Mucosa of rectum (tissue), 2 donors: ENCODE measurements around the gene ANKRD13C.

Experiments used
- H3K27ac ChIP-seq, 2 donors: one replicate each; pipeline ENCODE4 v1.7.0; 2013; ENCODE audit warnings: inconsistent platforms in 2 of 2, low read depth in 2 of 2, low read length in 2 of 2
- H3K27me3 ChIP-seq, 2 donors: one replicate each; pipeline ENCODE4 v1.7.0; 2013; ENCODE audit warnings: low read length in 2 of 2; ENCODE audit not compliant: control insufficient read depth in 2 of 2, insufficient read depth in 2 of 2
- H3K36me3 ChIP-seq, 2 donors: one replicate each; pipeline ENCODE4 v1.7.0; 2013; ENCODE audit warnings: low read length in 2 of 2; ENCODE audit not compliant: control insufficient read depth in 2 of 2, insufficient read depth in 2 of 2
- H3K4me1 ChIP-seq, 2 donors: one replicate each; pipeline ENCODE4 v1.7.0; 2013; ENCODE audit warnings: low read length in 2 of 2, mild to moderate bottlenecking in 1 of 2; ENCODE audit not compliant: control insufficient read depth in 2 of 2, insufficient read depth in 2 of 2
- H3K4me3 ChIP-seq, 2 donors: one replicate each; pipeline ENCODE4 v1.7.0; 2013; ENCODE audit warnings: low read length in 2 of 2
- H3K9ac ChIP-seq, 2 donors: one replicate each; pipeline ENCODE4 v1.7.0; 2013; ENCODE audit warnings: low read length in 2 of 2, low read depth in 1 of 2, mild to moderate bottlenecking in 1 of 2
- H3K9me3 ChIP-seq, 2 donors: one replicate each; pipeline ENCODE4 v1.7.0; 2013; ENCODE audit warnings: low read length in 2 of 2; ENCODE audit not compliant: control insufficient read depth in 2 of 2
- donor health status: healthy.
- donor health status: Normal muscosa, but diverticular disease.

The ANKRD13C gene

GRCh38 chr1:70277875-70278274 lies 76.6 kb downstream of the ANKRD13C start:
- no peaks in the 10 kb centered on the region for H3K27me3 ChIP-seq
- no peaks in the 10 kb centered on the region for H3K9me3 ChIP-seq
- peaks cover 4 to 14% of the 10 kb centered on the region in 2 donors for H3K36me3 ChIP-seq
- no peaks in the 10 kb centered on the region for H3K4me1 ChIP-seq
- H3K4me3 ChIP-seq = no peak overlapping the region
- H3K27ac ChIP-seq = no peak overlapping the region
- no peak overlapping the region for H3K9ac ChIP-seq

- peaks cover 16 to 23% of the 10 kb centered on the region in 2 donors for H3K36me3 ChIP-seq
- no peaks in the 10 kb centered on the region for H3K4me1 ChIP-seq
- no peaks in the 10 kb centered on the region for H3K9me3 ChIP-seq
- H3K27ac ChIP-seq = no peak overlapping the region
- H3K4me3 ChIP-seq = no peak overlapping the region
- H3K27me3 ChIP-seq = no peaks in the 10 kb centered on the region
- no peak overlapping the region for H3K9ac ChIP-seq
Measured at GRCh38 chr1:70265946-70266345, 88.6 kb downstream of the ANKRD13C start.

- peaks cover 13 to 26% of the 10 kb centered on the region in 2 donors for H3K36me3 ChIP-seq
- no peak overlapping the region for H3K4me3 ChIP-seq
- no peak overlapping the region for H3K27ac ChIP-seq
- no peaks in the 10 kb centered on the region for H3K9me3 ChIP-seq
- H3K9ac ChIP-seq = no peak overlapping the region
- H3K4me1 ChIP-seq = no peaks in the 10 kb centered on the region
- no peaks in the 10 kb centered on the region for H3K27me3 ChIP-seq
Measured at GRCh38 chr1:70264839-70265238, 89.7 kb downstream of the ANKRD13C start.

GRCh38 chr1:70256664-70257063 lies 97.9 kb downstream of the ANKRD13C start:
- H3K4me1 ChIP-seq = no peaks in the 10 kb centered on the region
- H3K9ac ChIP-seq = no peak overlapping the region
- H3K27me3 ChIP-seq = no peaks in the 10 kb centered on the region
- peaks cover 0 to 13% of the 10 kb centered on the region in 2 donors for H3K36me3 ChIP-seq
- no peak overlapping the region for H3K27ac ChIP-seq
- H3K4me3 ChIP-seq = no peak overlapping the region
- no peaks in the 10 kb centered on the region for H3K9me3 ChIP-seq

GRCh38 chr1:70248729-70249128 lies 105.8 kb downstream of the ANKRD13C start:
- Histone ChIP-seq H3K9ac (no peak overlapping the region), H3K27ac (no peak overlapping the region), H3K36me3 (peaks cover 64 to 84% of the 10 kb centered on the region in 2 donors), H3K4me1 (no peaks in the 10 kb centered on the region), H3K9me3 (no peaks in the 10 kb centered on the region), H3K4me3 (no peak overlapping the region), H3K27me3 (no peaks in the 10 kb centered on the region)

- no peak overlapping the region for H3K9ac ChIP-seq
- H3K27ac ChIP-seq = no peak overlapping the region
- no peaks in the 10 kb centered on the region for H3K9me3 ChIP-seq
- H3K36me3 ChIP-seq = peaks cover 74 to 87% of the 10 kb centered on the region in 2 donors
- H3K4me1 ChIP-seq = no peaks in the 10 kb centered on the region
- no peaks in the 10 kb centered on the region for H3K27me3 ChIP-seq
- H3K4me3 ChIP-seq = no peak overlapping the region
Measured at GRCh38 chr1:70247768-70248167, 106.8 kb downstream of the ANKRD13C start.

GRCh38 chr1:70247122-70247521 lies 107.4 kb downstream of the ANKRD13C start:
- Histone ChIP-seq H3K27me3 (no peaks in the 10 kb centered on the region), H3K9ac (no peak overlapping the region), H3K4me1 (no peaks in the 10 kb centered on the region), H3K27ac (no peak overlapping the region), H3K9me3 (no peaks in the 10 kb centered on the region), H3K36me3 (peaks cover 80 to 92% of the 10 kb centered on the region in 2 donors), H3K4me3 (no peak overlapping the region)

GRCh38 chr1:70239940-70240339 lies 114.6 kb downstream of the ANKRD13C start:
- H3K36me3 ChIP-seq = peaks cover 78 to 85% of the 10 kb centered on the region in 2 donors

GRCh38 chr1:70234733-70235132 lies 119.8 kb downstream of the ANKRD13C start:
- no peak overlapping the region for H3K4me3 ChIP-seq
- no peaks in the 10 kb centered on the region for H3K27me3 ChIP-seq
- peaks cover 74 to 79% of the 10 kb centered on the region in 2 donors for H3K36me3 ChIP-seq
- no peaks in the 10 kb centered on the region for H3K4me1 ChIP-seq
- H3K27ac ChIP-seq = no peak overlapping the region
- H3K9me3 ChIP-seq = no peaks in the 10 kb centered on the region
- H3K9ac ChIP-seq = no peak overlapping the region

More at GRCh38 chr1:70239940-70240339, 114.6 kb downstream of the ANKRD13C start:
- H3K4me1 ChIP-seq = no peaks in the 10 kb centered on the region
- no peak overlapping the region for H3K4me3 ChIP-seq
- no peak overlapping the region for H3K9ac ChIP-seq
- H3K27ac ChIP-seq = no peak overlapping the region
- no peaks in the 10 kb centered on the region for H3K9me3 ChIP-seq
- no peaks in the 10 kb centered on the region for H3K27me3 ChIP-seq

- H3K36me3 ChIP-seq = peaks cover 70 to 72% of the 10 kb centered on the region in 2 donors
- H3K4me1 ChIP-seq = no peaks in the 10 kb centered on the region
- H3K9ac ChIP-seq = no peak overlapping the region
- H3K9me3 ChIP-seq = no peaks in the 10 kb centered on the region
- no peak overlapping the region for H3K4me3 ChIP-seq
- H3K27ac ChIP-seq = no peak overlapping the region
- H3K27me3 ChIP-seq = no peaks in the 10 kb centered on the region
Measured at GRCh38 chr1:70231475-70231874, 123.0 kb downstream of the ANKRD13C start.

GRCh38 chr1:70228670-70229069 lies 125.9 kb downstream of the ANKRD13C start:
- peaks cover 62 to 63% of the 10 kb centered on the region in 2 donors for H3K36me3 ChIP-seq

More at GRCh38 chr1:70228670-70229069, 125.9 kb downstream of the ANKRD13C start:
- no peak overlapping the region for H3K4me3 ChIP-seq
- H3K9ac ChIP-seq = no peak overlapping the region
- no peaks in the 10 kb centered on the region for H3K27me3 ChIP-seq
- no peak overlapping the region for H3K27ac ChIP-seq
- H3K9me3 ChIP-seq = no peaks in the 10 kb centered on the region
- H3K4me1 ChIP-seq = no peaks in the 10 kb centered on the region
